IMR-90 (cell line): ENCODE results near the gene ASB7. TPM values are rescaled to one million over a fixed set of nuclear protein-coding genes. Genes with fewer than 3 reads are reported as not detected.

Experiments used
- ATAC-seq: fragments of 200-7000 bp; cut with Tn5 transposase; 2 replicates; pipeline ENCODE4 v1.9.1; 2020; ENCODE audit warnings: low read depth, mild to moderate bottlenecking, moderate library complexity
- BruUV-seq: library from RNA; stranded (reverse); fragments of 400-500 nt; replicated peaks from 2 replicates; lab custom pipeline; 2021; lab: Mats Ljungman, UMichigan
- CTCF ChIA-PET: fragments of 300-600 bp; formaldehyde crosslinking; extraction: SDS; loops from one replicate; lab custom pipeline; 2021; ENCODE audit warnings: antibody characterized with exemption; lab: Yijun Ruan, JAX
- POLR2A ChIA-PET: fragments of 300-600 bp; sonication (Branson Sonifier 250); formaldehyde crosslinking; loops from one replicate; lab custom pipeline; 2022; ENCODE audit warnings: antibody characterized with exemption; ENCODE audit not compliant: unreplicated experiment; lab: Charles Lee
- DNase-seq: peaks from one replicate; pipeline ENCODE4 v3.0.0; 2013
- H2AFZ ChIP-seq: replicated peaks from 2 replicates; pipeline ENCODE3; 2013; ENCODE audit warnings: low read length, mild to moderate bottlenecking; ENCODE audit not compliant: poor library complexity
- H2AK5ac ChIP-seq: 2 replicates; pipeline ENCODE4 v1.6.1; 2013; ENCODE audit warnings: low read depth, low read length, inconsistent platforms
- H2AK9ac ChIP-seq: replicated peaks from 2 replicates; pipeline ENCODE3; 2013; ENCODE audit warnings: mild to moderate bottlenecking, low read depth, low read length, moderate library complexity; ENCODE audit not compliant: poor library complexity
- H2BK120ac ChIP-seq: 2 replicates; pipeline ENCODE4 v1.6.1; 2013; ENCODE audit warnings: low read depth, low read length, inconsistent platforms
- H2BK15ac ChIP-seq: 3 replicates; pipeline ENCODE4 v1.6.1; 2013; ENCODE audit warnings: low read depth, low read length, inconsistent platforms
- H2BK20ac ChIP-seq: 2 replicates; pipeline ENCODE4 v1.6.1; 2013; ENCODE audit warnings: low read depth, mild to moderate bottlenecking, inconsistent platforms, low read length, moderate library complexity
- H2BK5ac ChIP-seq: 2 replicates; pipeline ENCODE4 v1.6.1; 2013; ENCODE audit warnings: mild to moderate bottlenecking, low read depth, low read length, inconsistent platforms; ENCODE audit not compliant: poor library complexity, severe bottlenecking
- H3K14ac ChIP-seq: replicated peaks from 2 replicates; pipeline ENCODE4 v1.6.1; 2013; ENCODE audit warnings: low read depth, low read length, inconsistent platforms
- H3K18ac ChIP-seq: 2 replicates; pipeline ENCODE4 v1.6.1; 2013; ENCODE audit warnings: low read depth, low read length, control low read depth
- H3K23ac ChIP-seq: 2 replicates; pipeline ENCODE4 v1.6.1; 2013; ENCODE audit warnings: low read depth, low read length, inconsistent platforms
- H3K27ac ChIP-seq: 2 replicates; pipeline ENCODE4 v1.5.1; 2013; ENCODE audit warnings: mild to moderate bottlenecking, control low read depth, low read length; ENCODE audit not compliant: insufficient read depth
- H3K27me3 ChIP-seq: 2 replicates; pipeline ENCODE4 v1.6.1; 2013; ENCODE audit warnings: low read length; ENCODE audit not compliant: control insufficient read depth, insufficient read depth
- H3K36me3 ChIP-seq: 2 replicates; pipeline ENCODE4 v1.6.1; 2013; ENCODE audit warnings: low read length, mixed read lengths; ENCODE audit not compliant: control insufficient read depth, insufficient read depth
- H3K4ac ChIP-seq: 2 replicates; pipeline ENCODE4 v1.6.1; 2013; ENCODE audit warnings: low read depth, low read length, inconsistent platforms
- H3K4me1 ChIP-seq: 2 replicates; pipeline ENCODE4 v1.6.1; 2013; ENCODE audit warnings: low read length, mixed read lengths; ENCODE audit not compliant: control insufficient read depth, insufficient read depth
- H3K4me2 ChIP-seq: 2 replicates; pipeline ENCODE4 v1.6.1; 2013; ENCODE audit warnings: low read depth, mild to moderate bottlenecking, control low read depth, low read length, moderate library complexity
- H3K4me3 ChIP-seq: 2 replicates; pipeline ENCODE4 v1.5.1; 2013; ENCODE audit warnings: low read depth, mild to moderate bottlenecking, control low read depth, low read length, moderate library complexity; ENCODE audit not compliant: insufficient read depth
- H3K56ac ChIP-seq: 2 replicates; pipeline ENCODE4 v1.6.1; 2013; ENCODE audit warnings: low read length, inconsistent platforms; ENCODE audit not compliant: insufficient read depth; ENCODE audit errors: extremely low read depth
- H3K79me1 ChIP-seq, 2 experiments: 2 replicates each; pipeline ENCODE4 v1.6.1; 2013; ENCODE audit warnings: low read length in 2 of 2, inconsistent platforms in 1 of 2, low read depth in 1 of 2
- H3K9ac ChIP-seq: 2 replicates; pipeline ENCODE4 v1.6.1; 2013; ENCODE audit warnings: low read depth, low read length, control low read depth
- H3K9me1 ChIP-seq: 2 replicates; pipeline ENCODE4 v1.6.1; 2013; ENCODE audit warnings: low read length, inconsistent platforms; ENCODE audit not compliant: insufficient read depth
- H3K9me3 ChIP-seq: 2 replicates; pipeline ENCODE4 v1.6.1; 2013; ENCODE audit warnings: low read length; ENCODE audit not compliant: control insufficient read depth, insufficient read depth
- H4K20me1 ChIP-seq: 2 replicates; pipeline ENCODE4 v1.6.1; 2013; ENCODE audit warnings: low read length, inconsistent platforms; ENCODE audit not compliant: insufficient read depth
- H4K5ac ChIP-seq: 2 replicates; pipeline ENCODE4 v1.6.1; 2013; ENCODE audit warnings: mild to moderate bottlenecking, low read depth, low read length, control low read depth
- H4K8ac ChIP-seq, 2 experiments: 2 replicates each; pipeline ENCODE4 v1.6.1; 2013; ENCODE audit warnings: low read depth in 2 of 2, low read length in 2 of 2, control low read depth in 1 of 2, inconsistent platforms in 1 of 2
- H4K91ac ChIP-seq: 2 replicates; pipeline ENCODE4 v1.6.1; 2013; ENCODE audit warnings: low read depth, low read length, inconsistent platforms; ENCODE audit not compliant: insufficient read depth
- BHLHE40 ChIP-seq: fragments of 150-350 bp; IDR thresholded peaks from 2 replicates; pipeline ENCODE4 v1.6.1; 2016; ENCODE audit warnings: mild to moderate bottlenecking, low read depth, low read length
- CEBPB ChIP-seq: IDR thresholded peaks from 2 replicates; pipeline ENCODE4 v1.6.1; 2012; ENCODE audit warnings: low read depth, low read length, improper control_type of control experiment
- CHD1 ChIP-seq: IDR thresholded peaks from 2 replicates; pipeline ENCODE4 v1.6.1; 2012; ENCODE audit warnings: low read depth, low read length, improper control_type of control experiment
- CTCF ChIP-seq: conservative IDR thresholded peaks from 2 replicates; pipeline ENCODE4 v1.5.1; 2012; ENCODE audit warnings: mild to moderate bottlenecking, low read depth, low read length, improper control_type of control experiment
- NFE2L2 ChIP-seq: fragments of 150-350 bp; IDR thresholded peaks from 2 replicates; pipeline ENCODE4 v1.6.1; 2016; ENCODE audit warnings: low read depth, mild to moderate bottlenecking, low read length
- RAD21 ChIP-seq: IDR thresholded peaks from 2 replicates; pipeline ENCODE4 v1.6.1; 2012; ENCODE audit warnings: low read length, improper control_type of control experiment
- RCOR1 ChIP-seq: IDR thresholded peaks from 2 replicates; pipeline ENCODE4 v1.6.1; 2012; ENCODE audit warnings: mild to moderate bottlenecking, low read length, improper control_type of control experiment; ENCODE audit not compliant: insufficient replicate concordance
- RFX5 ChIP-seq: IDR thresholded peaks from 2 replicates; pipeline ENCODE4 v1.8.0; 2012; ENCODE audit warnings: low read depth, mild to moderate bottlenecking, low read length, moderate library complexity
- SMC3 ChIP-seq: fragments of 150-350 bp; IDR thresholded peaks from 2 replicates; pipeline ENCODE4 v1.6.1; 2016; ENCODE audit warnings: low read depth, mild to moderate bottlenecking, antibody characterized with exemption, low read length, moderate library complexity
- USF2 ChIP-seq: fragments of 150-350 bp; IDR thresholded peaks from 2 replicates; pipeline ENCODE4 v1.6.1; 2017; ENCODE audit warnings: mild to moderate bottlenecking, antibody characterized with exemption, low read length, low read depth
- WGBS, 2 experiments: methylation state at CpG; one replicate each; pipeline versions ENCODE4 v1.1.5 to v1.1.7; 2013; ENCODE audit warnings: missing lambda C conversion rate in 2 of 2; ENCODE audit not compliant: insufficient read length in 1 of 2; ENCODE audit errors: extremely low coverage in 2 of 2; 5-methylcytosine and 5-hydroxymethylcytosine counted together
- dilution Hi-C: fragments of 300-500 bp; cut with HindIII; formaldehyde crosslinking; loops from one replicate; pipeline ENCODE4 v1.14.3; 2018; ENCODE audit warnings: low sequenced_read_pairs; ENCODE audit not compliant: unreplicated experiment
- in situ Hi-C: fragments of 300-500 bp; cut with MboI; formaldehyde crosslinking; loops from 3 replicates; pipeline ENCODE4 v1.14.3; 2019; ENCODE audit warnings: low sequenced_read_pairs, inconsistent platforms, mixed read lengths
- intact Hi-C: fragments of 100-400 bp; cut with micrococcal nuclease; formaldehyde crosslinking; loops from 2 replicates; pipeline ENCODE4 v1.10.0; 2022
- polyA plus RNA-seq, 3 experiments: library from polyadenylated mRNA; depleted of rRNA; stranded (reverse); fragments of >200 nt; gene quantifications; 2 replicates each; pipeline ENCODE4 v1.2.3, GENCODE V29; 2012; ENCODE audit warnings: low replicate concordance in 1 of 3
- total RNA-seq: library from RNA; depleted of rRNA; stranded (reverse); fragments of >200 nt; gene quantifications from 2 replicates; pipeline ENCODE4 v1.2.3, GENCODE V29; 2012

Gene ASB7
- total and polyA plus RNA-seq, 2 of the 4 experiments (the other 2 are of a cell fraction): 7.7 to 16.7 TPM

GRCh38 chr15:100661156-100661555, 58.8 kb downstream of the ASB7 start:
- peaks cover 3% of the 10 kb centered on the region; the same call in 1 of the 2 replicates for H3K9me1 ChIP-seq
- H2AFZ ChIP-seq: no peak overlapping the region
- no TSS peak for BruUV-seq
- H3K4ac ChIP-seq: no peak overlapping the region
- in situ Hi-C loops (loop anchor here (10.0 kb wide), 1 partner anchor 214 kb away; the partner anchor contains the start of gene ALDH1A3), intact Hi-C loops (no loop called here), dilution Hi-C loops (no loop called here)
- peaks cover 5% of the 10 kb centered on the region; the same call in 1 of the 2 replicates for H3K4me1 ChIP-seq
- CTCF ChIA-PET: interaction anchor here (0.5 kb wide), 1 partner anchor 10 kb away, joined by 3 read pairs; no protein-coding TSS in a partner anchor
- H3K14ac ChIP-seq: no peak overlapping the region
- no peaks in the 10 kb centered on the region for H3K9me3 ChIP-seq
- H3K27me3 ChIP-seq: no peaks in the 10 kb centered on the region; the same call in 1 of the 2 replicates
- no peak overlapping the region for H3K23ac ChIP-seq
- no peak overlapping the region for H3K27ac ChIP-seq
- H3K79me1 ChIP-seq: no peaks in the 10 kb centered on the region
- H3K56ac ChIP-seq: no peak overlapping the region
- no peak for ATAC-seq
- H2BK5ac ChIP-seq: no peak overlapping the region
- H3K4me3 ChIP-seq: no peak overlapping the region
- no peak overlapping the region for H3K18ac ChIP-seq
- 71% methylated on average over 8 of the region's 10 CpGs; no CpG with 5 or more reads in 1 of the 2 experiments for WGBS, 2 experiments
- no peak overlapping the region for H2BK120ac ChIP-seq
- H4K5ac ChIP-seq: no peak overlapping the region
- H4K8ac ChIP-seq: no peak overlapping the region
- no peak overlapping the region for H2AK9ac ChIP-seq
- no peak overlapping the region for H2BK20ac ChIP-seq
- no peak for TF ChIP-seq USF2
- no peak for TF ChIP-seq CTCF
- no peak for TF ChIP-seq RCOR1
- no peak for TF ChIP-seq BHLHE40
- TF ChIP-seq CHD1: no peak
- TF ChIP-seq RAD21: no peak
- no peak for TF ChIP-seq RFX5
- TF ChIP-seq NFE2L2: no peak
- TF ChIP-seq CEBPB: no peak
- TF ChIP-seq SMC3: no peak
- no peak for DNase-seq
- H3K4me2 ChIP-seq: no peak overlapping the region
- no peaks in the 10 kb centered on the region for H4K20me1 ChIP-seq
- no peak overlapping the region for H3K9ac ChIP-seq
- H2AK5ac ChIP-seq: no peak overlapping the region
- H3K36me3 ChIP-seq: no peaks in the 10 kb centered on the region
- H4K91ac ChIP-seq: no peak overlapping the region
- no peak overlapping the region for H2BK15ac ChIP-seq
- POLR2A ChIA-PET: no interaction called here
